CD4-positive, CD25-positive, alpha-beta regulatory T cell (primary cell): ENCODE results near the gene CASTOR1. TPM values are rescaled to one million over a fixed set of nuclear protein-coding genes. Genes with fewer than 3 reads are reported as not detected.

Experiments
- ATAC-seq, 2 donors: fragments of 150-1000 bp; cut with Tn5 transposase; one replicate each; pipeline ENCODE4 v1.10.0; 2021; ENCODE audit warnings: low read depth in 2 of 2, moderate number of reproducible peaks in 2 of 2, moderate library complexity in 1 of 2
- DNase-seq, 3 donors: peaks; one replicate each; pipeline versions ENCODE4 v3.0.0 to v3.0.0-alpha.2; 2012 to 2022; ENCODE audit warnings: mixed read lengths in 1 of 3
- H3K27ac ChIP-seq: one replicate; pipeline ENCODE4 v1.7.0; 2013; ENCODE audit warnings: mild to moderate bottlenecking, low read length; ENCODE audit not compliant: insufficient read depth, poor library complexity, severe bottlenecking
- H3K27me3 ChIP-seq: one replicate; pipeline ENCODE4 v1.7.0; 2013; ENCODE audit warnings: low read length; ENCODE audit not compliant: control insufficient read depth, insufficient read depth
- H3K36me3 ChIP-seq: one replicate; pipeline ENCODE4 v1.7.0; 2013; ENCODE audit warnings: mild to moderate bottlenecking, low read length, moderate library complexity; ENCODE audit not compliant: control insufficient read depth, insufficient read depth
- H3K4me1 ChIP-seq: 2 replicates; pipeline ENCODE4 v1.7.0; 2013; ENCODE audit warnings: mild to moderate bottlenecking, low read length; ENCODE audit not compliant: insufficient read depth, control insufficient read depth, poor library complexity, severe bottlenecking
- H3K4me3 ChIP-seq: one replicate; pipeline ENCODE4 v1.7.0; 2013; ENCODE audit warnings: low read depth, mild to moderate bottlenecking, low read length, moderate library complexity
- H3K9me3 ChIP-seq, 2 experiments: 1 replicate in 1 of 2; 2 replicates in 1 of 2; pipeline ENCODE4 v1.7.0; 2013; ENCODE audit warnings: low read length in 2 of 2, mild to moderate bottlenecking in 1 of 2, moderate library complexity in 1 of 2; ENCODE audit not compliant: control insufficient read depth in 2 of 2
- H3K27ac Mint-ChIP-seq, 3 donors: one replicate each; pipeline ENCODE4 v1.8.0; 2020 to 2022; ENCODE audit warnings: mild to moderate bottlenecking in 3 of 3, mixed read lengths in 3 of 3, moderate library complexity in 2 of 3
- H3K27me3 Mint-ChIP-seq: one replicate; pipeline ENCODE4 v1.8.0; 2022; ENCODE audit warnings: mild to moderate bottlenecking, mixed read lengths
- H3K36me3 Mint-ChIP-seq: one replicate; pipeline ENCODE4 v1.8.0; 2020; ENCODE audit warnings: mixed read lengths
- H3K4me1 Mint-ChIP-seq, 4 donors: one replicate each; pipeline ENCODE4 v1.8.0; 2020 to 2022; ENCODE audit warnings: mixed read lengths in 4 of 4, mild to moderate bottlenecking in 1 of 4
- H3K4me3 Mint-ChIP-seq, 4 donors: one replicate each; pipeline ENCODE4 v1.8.0; 2020 to 2022; ENCODE audit warnings: mild to moderate bottlenecking in 4 of 4, mixed read lengths in 4 of 4, moderate library complexity in 3 of 4
- H3K9me3 Mint-ChIP-seq, 7 donors: one replicate each; pipeline ENCODE4 v1.8.0; 2020 to 2022; ENCODE audit warnings: mixed read lengths in 7 of 7, mild to moderate bottlenecking in 3 of 7, moderate library complexity in 2 of 7
- polyA plus RNA-seq, 4 donors: library from polyadenylated mRNA; unstranded; fragments of 300-500 nt; fragmentation: Illumina TruSeq; gene quantifications; one replicate each; pipeline ENCODE4 v1.2.3, GENCODE V29; 2021
- total RNA-seq: library from RNA; stranded (reverse); gene quantifications from one replicate; pipeline ENCODE4 v1.2.3, GENCODE V29; 2022

CASTOR1 gene
- total and polyA plus RNA-seq, 5 donors from 2014 or later, result 10.9 to 18.7 (median 12.1) TPM

- H3K27ac Mint-ChIP-seq, result peak overlapping the region; percentile 93 to 97 (median 96)
- Histone ChIP-seq H3K9me3 (no peaks in the 10 kb centered on the region), H3K4me3 (peak overlapping the region; percentile 66), H3K36me3 (peaks cover 32% of the 10 kb centered on the region), H3K27me3 (no peaks in the 10 kb centered on the region), H3K4me1 (peaks cover 45% of the 10 kb centered on the region), H3K27ac (peak overlapping the region; percentile 76)
- H3K27me3 Mint-ChIP-seq, result no peaks in the 10 kb centered on the region
- no peaks in the 10 kb centered on the region for H3K9me3 Mint-ChIP-seq
- DNase-seq (peak in 1 of 3 donors; percentile 32), ATAC-seq (no peak)
- peak overlapping the region; percentile 91 to 96 (median 94) for H3K4me3 Mint-ChIP-seq
- H3K36me3 Mint-ChIP-seq, result peaks cover 19% of the 10 kb centered on the region
- peaks cover 9 to 54% (median 22%) of the 10 kb centered on the region in 4 donors for H3K4me1 Mint-ChIP-seq
Observed at GRCh38 chr22:30290342-30291057, 1.2 kb upstream of the CASTOR1 start.

DNA sequence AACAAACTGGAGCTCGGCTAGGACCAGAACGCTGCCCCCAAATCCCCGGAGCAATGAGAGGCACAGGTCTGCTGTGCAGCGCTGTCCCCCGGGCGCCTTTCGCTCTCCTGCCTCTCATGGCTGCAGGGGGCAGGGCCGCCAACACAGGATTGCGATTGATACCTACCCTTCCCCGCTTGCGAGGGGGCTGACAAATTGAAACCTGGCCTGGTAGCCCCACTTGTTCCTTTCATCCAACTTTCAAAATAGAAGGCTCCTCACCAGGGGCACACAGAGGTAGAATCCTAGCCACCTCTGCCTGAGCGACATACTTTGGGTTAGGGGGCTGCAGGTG lies 642 bp upstream of the CASTOR1 start:
- peaks cover 41% of the 10 kb centered on the region for H3K4me1 ChIP-seq
- DNase-seq (peak in 1 of 3 donors; percentile 39), ATAC-seq (peak; percentile 17 to 21)
- H3K27me3 ChIP-seq, result no peaks in the 10 kb centered on the region
- Mint-ChIP-seq H3K4me3 (peak overlapping the region; percentile 91 to 96 (median 94)), H3K27ac (peak overlapping the region; percentile 93 to 97 (median 96)), H3K4me1 (peaks cover 9 to 52% (median 22%) of the 10 kb centered on the region in 4 donors), H3K27me3 (no peaks in the 10 kb centered on the region), H3K9me3 (no peaks in the 10 kb centered on the region), H3K36me3 (peaks cover 19% of the 10 kb centered on the region)
- no peaks in the 10 kb centered on the region for H3K9me3 ChIP-seq
- H3K36me3 ChIP-seq, result peaks cover 27% of the 10 kb centered on the region
- peak overlapping the region; percentile 76 for H3K27ac ChIP-seq
- peak overlapping the region; percentile 66 for H3K4me3 ChIP-seq

DNA sequence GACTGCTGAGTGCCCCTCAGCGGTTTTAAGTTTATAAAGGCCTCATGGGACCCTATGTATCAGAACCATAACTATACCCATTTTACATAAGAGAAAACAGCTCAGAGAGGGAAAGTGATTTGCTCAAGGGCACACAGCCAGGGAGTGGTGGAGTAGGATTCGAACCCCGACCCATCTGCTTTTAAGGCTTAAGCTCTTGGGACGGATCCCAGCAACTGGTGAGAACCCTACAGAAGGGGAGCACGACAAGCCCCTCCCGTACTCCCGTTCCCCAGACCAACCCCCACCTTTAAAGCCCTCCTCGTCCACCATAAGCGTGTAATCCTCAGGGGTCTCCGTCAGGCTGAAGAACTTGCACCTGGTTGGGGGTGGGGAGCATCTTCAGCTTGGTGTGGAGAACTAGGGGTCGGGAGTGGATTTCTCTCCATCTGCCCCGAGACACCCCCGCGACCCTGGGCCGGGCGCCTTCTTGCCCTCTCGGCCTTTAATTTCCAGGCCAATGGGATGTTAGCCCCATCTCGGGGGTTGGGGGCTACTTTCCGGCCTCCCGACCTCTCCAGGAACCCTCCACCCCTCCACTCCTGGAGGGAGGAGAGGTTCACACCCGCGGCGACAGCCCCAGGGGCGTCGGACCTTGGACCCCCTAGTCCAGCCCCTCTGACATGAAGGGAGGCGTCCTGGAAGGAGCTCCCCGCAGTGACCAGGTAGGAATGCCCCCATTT lies 725 bp downstream of the CASTOR1 start:
- Mint-ChIP-seq H3K9me3 (no peaks in the 10 kb centered on the region), H3K27ac (peak overlapping the region; percentile 38 to 95 (median 88)), H3K36me3 (peaks cover 12% of the 10 kb centered on the region), H3K4me3 (peak overlapping the region; percentile 85 to 96 (median 92)), H3K27me3 (no peaks in the 10 kb centered on the region), H3K4me1 (peaks cover 8 to 46% (median 21%) of the 10 kb centered on the region in 4 donors)
- Histone ChIP-seq H3K4me1 (peaks cover 41% of the 10 kb centered on the region), H3K27me3 (no peaks in the 10 kb centered on the region), H3K27ac (peak overlapping the region; percentile 76), H3K36me3 (peaks cover 15% of the 10 kb centered on the region), H3K4me3 (peak overlapping the region; percentile 59), H3K9me3 (no peaks in the 10 kb centered on the region)
- ATAC-seq (no peak), DNase-seq (no peak)

DNA sequence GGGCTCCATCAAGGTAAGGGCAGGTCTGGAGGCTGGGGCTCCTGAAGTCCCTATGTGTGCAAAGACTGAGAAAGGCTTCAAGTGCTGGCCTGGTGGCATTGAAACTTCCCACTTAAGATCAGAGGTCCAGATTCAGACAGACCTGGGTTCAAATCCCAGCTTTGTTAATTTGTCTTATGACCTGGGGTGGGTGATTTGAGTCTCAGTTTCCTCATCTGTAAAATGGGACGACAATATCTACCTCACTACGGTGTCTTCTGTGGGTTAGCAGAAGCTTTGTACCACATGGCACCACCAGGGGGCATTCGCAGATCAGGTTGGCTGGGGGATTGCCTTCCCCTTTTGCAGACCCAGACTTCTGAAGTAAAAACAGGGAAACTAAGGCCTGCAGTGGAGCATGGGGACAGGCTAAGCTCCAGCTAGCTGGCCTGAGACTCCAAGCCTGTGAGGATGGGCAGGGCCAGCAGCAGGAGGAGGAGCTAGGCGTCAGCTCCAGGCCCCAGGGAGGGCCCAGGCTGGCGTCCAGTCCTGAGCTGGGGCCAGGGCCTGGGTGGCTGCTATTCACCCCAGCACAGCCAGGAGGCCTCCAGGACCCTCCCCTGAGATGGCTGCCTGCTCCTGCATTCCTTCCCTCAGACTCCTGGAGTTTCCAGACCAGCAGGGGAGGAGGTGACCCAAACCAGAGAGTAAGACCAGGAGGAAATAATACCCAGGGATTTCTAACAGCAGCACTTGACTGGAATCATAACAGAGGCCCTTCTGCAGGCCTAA lies 1.5 kb downstream of the CASTOR1 start:
- H3K4me3 Mint-ChIP-seq, result peak overlapping the region; percentile 85 to 96 (median 92)
- Histone ChIP-seq H3K27me3 (no peaks in the 10 kb centered on the region), H3K4me1 (peaks cover 45% of the 10 kb centered on the region), H3K9me3 (no peaks in the 10 kb centered on the region), H3K27ac (peak overlapping the region; percentile 76), H3K36me3 (peaks cover 7% of the 10 kb centered on the region), H3K4me3 (peak overlapping the region; percentile 59)
- DNase-seq, result peak; percentile 73 to 93 (median 87)
- no peaks in the 10 kb centered on the region for H3K27me3 Mint-ChIP-seq
- ATAC-seq, result peak; percentile 45 to 48
- H3K4me1 Mint-ChIP-seq, result peaks cover 8 to 44% (median 20%) of the 10 kb centered on the region in 4 donors
- peak overlapping the region; percentile 38 to 95 (median 88) for H3K27ac Mint-ChIP-seq
- peaks cover 4% of the 10 kb centered on the region for H3K36me3 Mint-ChIP-seq
- H3K9me3 Mint-ChIP-seq, result no peaks in the 10 kb centered on the region

DNA sequence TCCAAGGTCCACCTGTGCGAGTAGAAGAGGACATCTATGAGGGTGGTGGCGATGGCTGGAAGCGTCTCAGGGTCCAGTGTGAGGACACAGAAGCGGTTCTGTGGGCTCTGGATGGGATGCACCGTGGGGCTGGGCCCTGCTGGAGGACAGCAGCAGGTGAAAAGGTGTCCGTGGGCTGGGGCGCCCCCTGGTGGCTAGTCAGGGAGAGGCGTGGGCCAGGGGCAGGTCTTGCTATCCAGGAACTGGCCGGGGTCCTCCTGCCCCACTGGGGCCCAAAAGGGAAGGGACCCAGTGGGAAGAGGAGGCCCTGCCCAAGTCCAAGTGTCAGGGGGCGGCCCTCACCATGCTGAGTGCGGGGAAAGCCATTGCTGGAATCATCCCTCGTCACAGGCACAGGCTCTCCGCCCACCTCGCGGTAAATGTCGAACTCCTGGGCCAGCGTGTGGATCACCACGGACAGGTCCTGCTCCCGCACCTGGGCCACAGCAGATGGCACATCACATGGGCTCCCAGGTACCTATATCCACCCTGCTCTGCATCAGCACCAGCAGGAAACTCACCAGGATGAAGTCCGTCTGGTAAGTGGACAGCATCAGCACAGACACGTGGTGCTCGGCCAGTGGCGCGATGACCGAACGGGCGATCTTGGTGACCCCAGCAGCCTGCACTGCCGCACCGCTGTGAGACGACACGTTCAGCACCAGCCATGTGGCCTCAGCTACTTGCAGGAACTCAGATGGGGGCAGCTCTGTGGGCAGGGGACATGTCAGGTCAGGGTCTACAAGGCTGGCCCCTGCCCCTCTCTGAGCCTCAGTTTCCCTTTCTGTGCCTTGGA lies 2.3 kb downstream of the CASTOR1 start:
- Mint-ChIP-seq H3K27me3 (no peaks in the 10 kb centered on the region), H3K4me3 (peak overlapping the region in 3 of 4 donors; percentile 4 to 96 (median 93)), H3K27ac (peak overlapping the region in 2 of 3 donors; percentile 38 to 93)

DNA sequence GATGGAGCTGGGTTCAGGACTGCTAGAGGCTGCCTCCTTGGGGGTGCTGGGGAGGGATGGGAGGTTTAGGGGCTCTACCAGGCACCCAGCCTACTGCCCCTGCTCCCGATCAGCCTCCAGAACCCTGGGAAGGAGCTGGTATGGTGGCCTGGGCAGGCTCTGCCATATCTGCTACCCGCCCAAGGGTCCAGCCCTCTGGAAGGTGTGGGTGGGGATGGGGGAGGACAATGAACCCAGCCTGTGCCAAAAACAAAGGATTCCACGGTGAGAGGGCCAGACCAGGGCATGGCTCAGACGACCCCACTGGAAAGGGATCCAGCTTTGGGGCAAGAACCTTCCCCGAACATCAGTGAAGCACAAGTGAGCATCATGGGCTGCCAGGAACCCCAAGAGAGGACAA lies 3.0 kb downstream of the CASTOR1 start:
- Mint-ChIP-seq H3K27ac (peak overlapping the region in 1 of 3 donors; percentile 93), H3K27me3 (no peaks in the 10 kb centered on the region), H3K9me3 (no peaks in the 10 kb centered on the region), H3K4me1 (peaks cover 8 to 40% (median 17%) of the 10 kb centered on the region in 4 donors), H3K36me3 (peaks cover 3% of the 10 kb centered on the region), H3K4me3 (peak overlapping the region in 2 of 4 donors; percentile 41 to 96)
- DNase-seq (no peak), ATAC-seq (no peak)
- Histone ChIP-seq H3K9me3 (no peaks in the 10 kb centered on the region), H3K4me1 (peaks cover 45% of the 10 kb centered on the region), H3K4me3 (no peak overlapping the region), H3K27me3 (no peaks in the 10 kb centered on the region), H3K27ac (no peak overlapping the region), H3K36me3 (no peaks in the 10 kb centered on the region)

More for the DNA sequence above, 2.3 kb downstream of the CASTOR1 start:
- Histone ChIP-seq H3K27me3 (no peaks in the 10 kb centered on the region), H3K4me1 (peaks cover 49% of the 10 kb centered on the region), H3K36me3 (no peaks in the 10 kb centered on the region), H3K9me3 (no peaks in the 10 kb centered on the region), H3K27ac (no peak overlapping the region), H3K4me3 (no peak overlapping the region)
- Mint-ChIP-seq H3K9me3 (no peaks in the 10 kb centered on the region), H3K4me1 (peaks cover 8 to 45% (median 19%) of the 10 kb centered on the region in 4 donors), H3K36me3 (peaks cover 3% of the 10 kb centered on the region)
- DNase-seq (peak; percentile 78 to 83 (median 83)), ATAC-seq (peak; percentile 20 to 26)

DNA sequence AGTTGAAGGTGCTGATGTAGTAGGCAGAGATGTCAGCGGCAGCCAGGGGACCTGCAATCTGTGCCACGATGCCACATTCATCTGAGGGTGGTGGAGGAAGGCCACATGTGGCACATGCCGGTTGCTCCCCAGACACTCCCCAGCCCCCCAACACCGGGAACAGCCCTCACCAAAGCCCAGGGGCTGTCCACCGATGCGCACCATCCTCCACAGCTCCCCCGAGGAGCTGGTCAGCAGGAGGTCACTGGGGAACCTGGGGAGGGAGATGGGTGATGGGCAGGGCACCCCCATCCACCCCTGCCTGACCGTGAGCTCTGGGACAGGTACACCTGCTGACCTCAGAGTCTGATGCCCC lies 3.5 kb downstream of the CASTOR1 start:
- Mint-ChIP-seq H3K27ac (no peak overlapping the region), H3K9me3 (no peaks in the 10 kb centered on the region), H3K4me3 (no peak overlapping the region), H3K27me3 (no peaks in the 10 kb centered on the region), H3K36me3 (peaks cover 3% of the 10 kb centered on the region), H3K4me1 (peaks cover 8 to 39% (median 17%) of the 10 kb centered on the region in 4 donors)
- Histone ChIP-seq H3K4me1 (peaks cover 44% of the 10 kb centered on the region), H3K9me3 (no peaks in the 10 kb centered on the region), H3K36me3 (no peaks in the 10 kb centered on the region), H3K27ac (no peak overlapping the region), H3K27me3 (no peaks in the 10 kb centered on the region), H3K4me3 (no peak overlapping the region)
- DNase-seq (no peak), ATAC-seq (no peak)
